NCI-H146 treated with DMSO at 0.1 percent for 48 hours (cell line): Measurements from ENCODE around the gene KRTAP1-4.
A peak's percentile ranks its signal among the peaks of the same experiment; 100 is the strongest.
"Not testable (repeated sequence)": the region's sequence is repeated elsewhere in the genome, so short reads cannot be mapped to it uniquely, and the experiment has no call there.

Source experiments
- DNase-seq: peaks from one replicate; lab custom pipeline; 2025; ENCODE audit not compliant: unreplicated experiment; lab: John Stamatoyannopoulos, UW

The KRTAP1-4 gene, protein sequence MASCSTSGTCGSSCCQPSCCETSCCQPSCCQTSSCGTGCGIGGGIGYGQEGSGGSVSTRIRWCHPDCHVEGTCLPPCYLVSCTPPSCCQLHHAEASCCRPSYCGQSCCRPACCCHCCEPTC

DNA sequence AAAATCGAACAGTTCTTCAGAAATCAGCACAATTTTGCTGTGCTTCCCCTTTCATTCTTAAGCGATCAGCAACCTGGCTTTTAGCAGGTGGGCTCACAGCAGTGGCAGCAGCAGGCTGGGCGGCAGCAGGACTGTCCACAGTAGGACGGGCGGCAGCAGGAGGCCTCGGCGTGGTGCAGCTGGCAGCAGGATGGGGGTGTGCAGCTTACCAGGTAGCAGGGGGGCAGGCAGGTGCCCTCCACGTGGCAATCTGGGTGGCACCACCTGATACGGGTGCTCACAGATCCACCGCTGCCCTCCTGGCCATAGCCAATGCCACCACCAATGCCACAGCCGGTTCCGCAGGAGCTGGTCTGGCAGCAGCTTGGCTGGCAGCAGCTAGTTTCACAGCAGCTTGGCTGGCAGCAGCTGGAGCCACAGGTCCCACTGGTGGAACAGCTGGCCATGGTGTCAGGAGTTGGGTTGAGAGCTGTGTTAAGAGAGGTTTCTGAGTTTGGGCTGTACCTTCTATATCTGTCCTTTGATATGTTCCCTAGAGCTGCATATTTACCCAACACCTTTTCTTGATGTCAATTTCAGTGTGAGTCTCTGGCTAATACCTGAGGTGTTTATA lies at the start of gene KRTAP1-4:
Gene KRTAP1-4 (minus strand): TSS at position 563 of the 613 bp plus-strand sequence. CDS start 117 bp downstream, at position 446.
- DNase-seq: peak; percentile 40

DNA sequence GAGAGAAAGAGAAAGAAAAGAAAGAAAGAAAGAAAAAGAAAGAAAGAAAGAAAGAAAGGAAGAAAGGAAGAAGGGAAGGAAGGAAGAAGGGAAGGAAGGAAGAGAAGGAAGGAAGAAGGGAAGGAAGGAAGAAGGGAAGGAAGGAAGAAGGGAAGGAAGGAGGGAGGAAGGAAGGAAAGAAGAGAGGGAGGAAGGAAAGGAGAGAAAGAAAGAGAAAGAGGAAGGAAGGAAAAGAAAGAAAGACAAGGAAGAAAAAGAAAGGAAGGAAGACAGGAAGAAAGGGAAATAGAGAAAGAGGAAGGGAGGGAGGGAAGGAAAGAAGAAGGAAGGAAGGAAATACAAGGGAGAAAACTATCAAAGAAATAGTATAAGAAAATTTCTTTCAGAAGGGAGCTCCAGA lies 46.8 kb upstream of the KRTAP1-4 start:
- no peak for DNase-seq

DNA sequence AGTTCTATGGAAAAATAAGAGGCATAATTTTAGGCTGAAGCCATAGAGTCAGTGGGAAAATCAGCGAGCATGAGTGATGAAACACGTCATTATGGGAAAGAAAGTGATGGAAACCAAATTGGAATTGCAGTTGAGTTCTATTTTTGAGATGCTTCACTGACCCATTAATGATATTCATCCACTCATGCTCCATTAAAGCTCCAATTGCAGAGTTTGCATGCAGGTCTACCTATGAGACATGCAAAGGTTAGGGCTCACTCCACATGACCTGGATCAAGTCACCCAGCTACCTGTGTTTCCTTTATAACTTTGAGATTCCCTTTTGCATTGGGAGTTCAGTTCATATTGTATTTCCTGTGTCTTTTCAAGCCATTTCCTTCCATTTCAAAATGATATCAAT lies 43.7 kb upstream of the KRTAP1-4 start:
- no peak for DNase-seq

DNA sequence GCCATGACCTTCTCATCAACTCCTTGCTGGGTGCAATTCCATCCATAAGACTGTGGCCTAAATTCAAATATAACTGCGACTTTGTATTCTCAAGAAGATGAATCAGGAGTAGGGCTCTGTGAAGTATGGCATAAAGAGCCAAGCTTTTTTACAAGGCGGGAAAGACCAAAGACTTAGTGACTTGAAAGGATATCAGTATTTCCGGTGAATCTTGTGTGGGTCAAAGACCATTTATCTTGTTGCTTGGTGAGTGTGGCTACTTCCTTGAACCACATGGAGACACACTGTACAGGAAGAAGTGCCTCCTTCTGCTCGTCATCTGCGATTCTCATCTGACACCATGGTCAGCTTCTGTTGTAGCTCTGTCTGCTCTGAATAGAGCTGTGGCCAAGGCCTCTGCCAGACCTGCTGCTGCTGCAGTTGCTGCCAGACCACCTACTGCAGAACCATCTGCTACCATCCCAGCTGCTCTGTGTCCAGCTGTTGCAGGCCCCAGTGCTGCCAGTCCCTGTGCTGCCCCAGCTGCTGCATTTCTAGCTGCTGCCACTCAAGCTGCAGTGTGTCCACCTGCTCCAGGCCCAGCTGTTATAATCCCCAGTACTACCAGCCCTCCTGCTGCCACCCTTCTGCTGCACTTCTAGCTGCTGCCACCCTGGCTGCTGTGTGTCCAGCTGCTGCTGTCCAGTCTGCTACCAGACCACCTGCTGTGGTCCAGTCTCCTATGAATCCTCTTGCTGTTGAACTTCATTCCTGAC lies 41.8 kb upstream of the KRTAP1-4 start:
- peak; percentile 33 for DNase-seq

DNA sequence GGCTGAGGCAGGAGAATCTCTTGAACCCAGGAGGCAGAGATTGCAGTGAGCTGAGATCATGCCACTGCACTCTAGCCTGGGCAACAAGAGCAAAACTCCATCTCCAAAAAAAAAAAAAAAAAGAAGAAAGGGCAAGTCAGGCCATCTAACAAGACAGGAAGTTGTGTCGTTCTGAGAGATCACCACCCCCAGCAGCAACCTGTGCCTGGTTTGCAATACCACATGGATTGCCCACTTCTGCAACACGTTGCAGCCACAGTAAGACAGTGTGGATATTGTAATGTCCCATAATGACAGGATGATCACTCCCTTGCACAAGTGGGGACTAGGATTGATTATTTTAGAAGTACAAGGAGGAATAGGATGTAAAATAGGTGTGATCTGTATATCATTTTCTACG lies 39.0 kb upstream of the KRTAP1-4 start:
- DNase-seq: no peak

DNA sequence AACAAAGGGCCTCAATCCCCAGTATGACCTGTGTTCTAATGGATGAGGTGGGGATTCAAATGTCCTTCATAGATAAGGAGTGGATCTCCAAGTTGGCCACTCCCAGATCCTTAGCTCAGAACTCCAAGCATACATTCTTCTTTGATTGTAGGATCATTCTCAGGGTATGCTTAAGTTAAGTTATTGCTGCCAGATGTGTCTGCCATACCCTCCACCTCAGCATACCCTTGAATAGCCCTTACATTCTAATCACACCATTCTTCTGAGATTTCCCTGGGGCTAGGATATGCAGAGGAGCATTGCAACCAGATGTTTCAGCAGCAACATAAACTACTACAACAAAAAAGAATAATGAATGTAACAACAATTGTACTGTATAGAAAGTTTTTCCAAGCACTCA lies 37.3 kb upstream of the KRTAP1-4 start:
- no peak for DNase-seq

DNA sequence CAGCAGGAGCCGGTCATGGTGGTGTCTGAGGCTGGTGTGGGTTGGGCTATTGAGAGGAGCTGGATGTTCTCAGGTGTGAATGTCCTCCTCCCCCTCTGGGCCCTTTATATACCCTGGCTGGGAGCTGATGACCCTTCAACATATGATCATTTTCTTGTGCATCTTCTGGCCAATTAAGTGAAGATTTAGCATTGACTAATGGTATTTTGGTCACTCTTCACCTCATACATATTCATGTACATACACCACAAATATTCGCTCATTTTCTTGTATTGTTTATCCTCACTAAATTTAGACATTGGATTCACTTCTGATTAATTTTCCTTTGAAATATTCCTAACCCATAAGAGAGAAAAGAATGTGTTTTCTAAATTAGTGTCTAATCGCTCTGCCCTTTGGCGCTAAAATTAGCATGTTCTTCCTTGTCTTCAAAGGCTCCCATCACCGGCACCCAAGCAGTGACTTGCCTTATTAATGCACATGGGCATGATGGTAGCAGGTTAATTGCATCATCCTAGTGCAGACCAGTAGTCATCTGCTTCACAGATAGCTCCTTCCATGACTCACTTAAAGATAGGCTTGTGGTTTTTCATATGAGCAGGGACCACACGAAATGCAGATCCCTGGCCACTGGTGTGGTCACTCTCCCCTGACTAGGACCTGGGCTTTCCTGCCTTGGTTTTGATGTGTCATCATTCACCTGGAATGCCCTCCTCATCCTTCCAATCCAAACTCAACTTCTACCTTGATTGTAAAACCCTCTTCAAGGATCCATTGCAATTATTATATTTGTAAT lies 36.0 kb upstream of the KRTAP1-4 start, which contains the start of gene KRTAP2-4:
Gene KRTAP2-4 (minus strand): TSS at position 51 of the 796 bp plus-strand sequence. CDS start 34 bp downstream, at position 17.
- DNase-seq: peak; percentile 15

DNA sequence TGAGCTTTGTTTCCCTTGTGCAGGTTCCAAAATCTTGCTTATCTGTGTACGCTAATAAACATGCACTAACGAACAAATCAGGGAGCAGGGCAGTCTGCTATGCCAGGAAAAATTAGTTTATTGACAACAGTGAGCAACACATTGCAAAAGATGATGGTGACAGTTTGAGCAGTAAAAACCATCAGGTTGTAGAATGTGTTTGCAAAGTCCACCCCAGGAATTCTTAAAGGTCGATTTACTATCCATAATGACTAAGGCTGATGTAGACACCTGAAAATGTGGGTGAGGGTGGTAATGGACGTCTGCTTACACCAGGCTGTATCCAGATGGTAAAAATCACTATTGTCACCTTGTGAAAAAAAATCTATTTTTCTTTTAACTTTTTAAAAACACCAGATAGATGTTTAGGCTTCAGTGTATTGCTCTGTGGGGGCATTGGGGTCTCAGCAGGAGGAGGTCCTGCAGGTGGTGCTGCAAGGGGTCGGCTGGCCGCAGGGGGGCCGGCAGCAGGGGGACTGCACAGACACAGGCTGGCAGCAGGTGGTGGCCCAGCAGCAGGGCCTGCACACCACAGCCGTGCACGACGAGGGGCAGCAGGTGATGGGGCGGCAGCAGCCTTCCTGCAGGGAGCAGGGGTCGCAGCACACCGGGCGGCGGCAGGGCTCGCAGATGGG lies 35.2 kb upstream of the KRTAP1-4 start:
- not testable (repeated sequence) for DNase-seq

DNA sequence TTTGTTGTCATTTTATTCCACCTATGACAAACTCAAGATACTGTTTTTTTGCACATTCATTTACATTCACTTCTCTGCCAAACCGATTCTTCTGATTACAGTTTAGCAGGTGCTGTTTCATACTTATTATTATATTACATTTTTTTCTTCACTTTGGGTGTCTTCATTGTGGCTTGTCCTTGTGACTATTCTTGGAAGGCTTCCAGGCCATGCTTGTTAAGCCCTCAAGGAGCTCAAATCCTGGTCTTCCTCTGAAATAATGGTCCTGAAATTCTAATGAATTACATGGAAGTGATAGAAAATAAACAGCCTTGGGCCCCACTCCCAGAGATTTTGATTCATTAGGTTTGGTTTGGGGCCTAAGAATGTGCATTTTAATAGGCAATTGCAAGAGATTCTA lies 34.3 kb upstream of the KRTAP1-4 start:
- DNase-seq: no peak

DNA sequence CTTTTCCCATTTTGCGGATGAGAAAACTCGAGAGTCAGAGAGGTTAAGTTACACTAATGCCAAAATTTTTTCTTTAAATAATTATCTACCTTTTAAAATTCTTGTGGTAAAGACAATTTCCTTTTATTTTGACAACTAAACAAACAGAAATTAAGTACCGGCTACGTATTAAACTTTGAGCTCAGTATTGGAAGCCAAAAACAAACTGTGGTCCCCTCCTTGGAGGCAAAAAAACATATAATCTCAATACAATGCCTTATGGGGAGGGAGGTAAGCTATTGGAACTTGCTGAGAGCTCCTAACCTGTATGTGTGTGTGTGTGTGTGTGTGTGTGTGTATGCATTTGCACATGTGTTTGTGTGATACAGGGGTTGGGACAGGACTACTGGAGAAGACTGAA lies 33.5 kb upstream of the KRTAP1-4 start:
- no peak for DNase-seq

DNA sequence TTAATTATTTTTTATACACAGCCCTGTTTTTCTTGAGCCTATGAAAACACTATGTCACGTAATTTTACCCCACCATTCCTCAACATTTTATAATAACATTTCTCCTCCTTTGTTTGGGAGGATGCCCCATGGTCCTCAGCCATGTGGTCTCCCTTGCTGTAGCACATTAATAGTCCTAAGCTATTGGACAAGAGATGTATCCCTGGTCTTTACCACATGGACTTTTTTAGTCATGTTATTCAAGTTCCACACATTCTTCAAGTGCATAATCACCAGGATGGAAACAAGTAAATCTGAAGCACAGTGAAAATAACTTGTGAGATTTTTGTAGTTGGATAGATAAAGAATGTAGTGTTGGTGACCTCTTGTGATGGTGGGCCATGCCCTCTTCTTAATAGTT lies 32.0 kb upstream of the KRTAP1-4 start:
- DNase-seq: no peak

DNA sequence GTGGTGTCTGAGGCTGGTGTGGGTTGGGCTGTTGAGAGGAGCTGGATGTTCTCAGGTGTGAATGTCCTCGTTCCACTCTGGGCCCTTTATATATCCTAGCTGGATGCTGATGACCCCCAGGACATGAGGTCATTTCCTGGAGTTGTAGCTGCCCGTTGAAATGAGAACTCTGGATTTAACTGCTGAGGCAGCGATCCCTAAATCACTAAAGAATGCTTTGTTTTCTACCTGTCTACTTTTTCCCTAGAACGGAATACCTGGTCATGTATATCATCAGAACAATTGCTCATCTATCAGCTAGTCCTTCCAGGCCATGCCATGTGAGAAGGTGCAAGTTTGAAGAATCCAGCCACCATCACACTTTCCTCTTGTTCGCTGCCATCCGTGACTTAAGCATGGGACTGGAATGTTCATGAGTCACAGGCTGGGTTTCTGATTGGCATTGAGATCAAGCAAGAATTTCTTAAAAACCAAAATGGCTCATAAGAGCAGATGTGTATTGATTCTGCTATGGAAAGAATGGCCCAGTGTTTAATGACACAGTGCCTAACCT lies 30.1 kb upstream of the KRTAP1-4 start, which contains the start of gene KRTAP2-3:
Gene KRTAP2-3 (minus strand): TSS at position 63 of the 553 bp plus-strand sequence. CDS start 64 bp downstream, outside the sequence.
- DNase-seq: peak; percentile 15

DNA sequence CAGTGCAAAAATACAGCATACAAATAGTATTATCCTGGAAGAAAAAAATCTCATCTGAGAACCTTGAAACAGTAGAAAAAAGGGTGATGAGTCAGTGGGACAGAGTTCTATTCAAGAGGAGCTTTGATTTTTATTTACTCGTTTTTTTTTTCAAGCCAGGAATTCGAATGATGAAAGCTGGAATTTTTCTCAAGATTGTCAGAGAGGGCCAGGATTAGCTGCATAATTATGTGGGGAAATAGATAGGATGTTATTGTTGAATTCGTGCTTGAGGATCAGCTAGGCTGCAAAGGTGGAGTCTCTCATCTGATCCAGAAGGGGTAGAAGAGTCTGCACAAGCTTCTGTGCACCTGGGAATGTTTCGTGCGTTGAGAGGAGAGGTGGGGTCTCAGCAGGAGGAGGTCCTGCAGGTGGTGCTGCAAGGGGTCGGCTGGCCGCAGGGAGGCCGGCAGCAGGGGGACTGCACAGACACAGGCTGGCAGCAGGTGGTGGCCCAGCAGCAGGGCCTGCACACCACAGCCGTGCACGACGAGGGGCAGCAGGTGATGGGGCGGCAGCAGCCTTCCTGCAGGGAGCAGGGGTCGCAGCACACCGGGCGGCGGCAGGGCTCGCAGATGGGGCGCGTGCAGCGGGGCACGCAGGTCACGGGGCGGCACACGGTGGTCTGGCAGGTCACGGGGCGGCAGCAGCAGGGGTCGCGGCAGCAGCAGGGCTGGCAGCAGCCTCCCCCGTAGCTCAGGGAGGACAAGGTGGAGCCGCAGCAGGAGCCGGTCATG lies 29.5 kb upstream of the KRTAP1-4 start:
- DNase-seq: peak; percentile 59

DNA sequence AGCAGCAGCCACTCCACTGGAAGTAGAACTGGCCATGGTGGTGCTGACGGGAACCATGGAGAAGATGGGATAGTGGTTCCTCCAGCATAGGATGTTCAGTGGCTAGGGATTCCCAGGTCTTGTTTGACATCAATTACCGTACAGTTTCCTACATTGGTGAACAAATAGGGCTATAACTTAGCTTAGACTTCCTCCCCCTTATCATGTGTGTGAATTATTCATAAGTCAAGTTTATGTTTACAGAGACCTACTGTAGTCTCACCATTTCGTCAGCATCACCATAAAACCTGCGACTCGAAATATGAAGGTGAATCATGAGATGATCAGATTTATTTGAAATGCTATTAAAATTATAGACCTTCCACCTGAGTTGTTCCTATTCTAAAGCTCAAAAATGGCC lies 28.7 kb upstream of the KRTAP1-4 start:
- no peak for DNase-seq

DNA sequence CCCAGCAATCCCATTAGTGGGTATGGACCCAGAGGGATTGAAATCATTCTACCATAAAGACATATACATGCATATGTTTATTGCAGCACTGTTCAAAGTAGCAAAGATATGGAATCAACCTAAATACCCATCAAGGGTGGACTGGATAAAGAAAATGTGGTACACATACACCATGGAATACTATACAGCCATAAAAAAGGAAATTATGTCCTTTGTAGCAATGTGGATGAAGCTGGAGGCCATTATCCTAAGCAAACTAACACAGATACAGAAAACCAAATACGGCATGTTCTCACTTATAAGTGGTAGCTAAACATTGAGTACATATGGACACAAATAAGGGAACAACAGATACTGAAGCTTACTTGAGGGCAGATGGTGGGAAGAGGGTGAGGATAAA lies 27.6 kb upstream of the KRTAP1-4 start:
- DNase-seq: no peak

DNA sequence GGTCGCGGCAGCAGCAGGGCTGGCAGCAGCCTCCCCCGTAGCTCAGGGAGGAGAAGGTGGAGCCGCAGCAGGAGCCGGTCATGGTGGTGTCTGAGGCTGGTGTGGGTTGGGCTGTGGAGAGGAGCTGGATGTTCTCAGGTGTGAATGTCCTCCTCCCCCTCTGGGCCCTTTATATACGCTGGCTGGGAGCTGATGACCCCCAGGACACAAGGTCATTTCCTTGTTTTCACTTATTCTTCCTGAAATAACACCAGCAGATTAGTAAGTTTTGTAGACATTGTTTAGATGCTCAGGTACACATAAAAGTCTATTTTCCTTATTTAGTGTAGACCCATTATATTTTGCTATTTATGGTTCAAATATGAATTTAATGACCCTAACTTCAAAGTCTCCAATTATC lies 25.1 kb upstream of the KRTAP1-4 start, which contains the start of gene KRTAP2-2:
Gene KRTAP2-2 (minus strand): TSS at position 101 of the 400 bp plus-strand sequence. CDS start 19 bp downstream, at position 82.
- DNase-seq: not testable (repeated sequence)

DNA sequence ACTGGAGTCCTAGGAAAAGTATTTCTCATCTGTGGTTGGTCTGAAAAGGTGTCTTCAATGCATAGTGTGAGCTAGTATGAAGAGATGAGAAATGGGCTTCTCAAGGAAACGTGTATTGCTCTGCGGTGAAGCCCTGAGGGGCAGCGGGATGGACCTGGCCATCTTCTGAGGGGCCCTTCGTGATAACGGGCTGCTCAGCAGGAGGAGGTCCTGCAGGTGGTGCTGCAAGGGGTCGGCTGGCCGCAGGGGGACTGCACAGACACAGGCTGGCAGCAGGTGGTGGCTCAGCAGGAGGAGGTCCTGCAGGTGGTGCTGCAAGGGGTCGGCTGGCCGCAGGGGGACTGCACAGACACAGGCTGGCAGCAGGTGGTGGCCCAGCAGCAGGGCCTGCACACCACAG lies 24.6 kb upstream of the KRTAP1-4 start:
- not testable (repeated sequence) for DNase-seq

DNA sequence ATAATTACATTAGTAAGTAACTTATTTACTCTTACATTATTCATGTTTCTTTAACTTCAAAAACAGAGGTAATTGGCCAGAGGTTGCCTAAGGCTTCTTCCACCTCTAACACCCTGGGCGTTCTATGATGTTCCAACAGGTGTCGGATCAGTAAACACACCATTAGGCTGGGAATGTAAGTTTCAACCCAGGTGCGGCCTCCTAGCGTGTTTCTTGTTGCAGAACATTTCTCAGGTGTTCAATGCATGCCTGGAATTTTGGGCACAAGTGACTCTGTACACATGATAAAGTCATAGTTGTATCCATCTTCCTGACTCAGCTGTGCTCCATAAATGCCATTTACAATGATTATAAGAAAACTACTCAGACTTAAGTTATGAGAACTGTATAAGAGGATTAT lies 24.0 kb upstream of the KRTAP1-4 start:
- no peak for DNase-seq

DNA sequence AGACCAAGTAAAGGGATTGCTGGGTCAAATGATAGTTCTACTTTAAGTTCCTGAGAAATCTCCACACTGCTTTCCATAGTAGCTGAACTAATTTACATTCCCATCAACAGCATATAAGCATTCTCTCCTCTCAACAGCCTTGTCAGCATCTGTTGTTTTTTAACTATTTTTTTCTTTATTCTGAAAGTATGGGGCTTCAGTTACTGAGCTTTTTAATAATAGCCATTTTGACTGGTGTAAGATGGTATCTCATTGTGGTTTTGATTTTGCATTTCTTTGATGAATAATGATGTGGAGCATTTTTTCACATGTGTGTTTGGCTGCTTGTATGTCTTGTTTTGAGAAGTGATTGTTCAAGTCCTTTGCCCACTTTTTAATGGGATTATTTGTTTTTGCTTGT lies 22.6 kb upstream of the KRTAP1-4 start:
- no peak for DNase-seq

DNA sequence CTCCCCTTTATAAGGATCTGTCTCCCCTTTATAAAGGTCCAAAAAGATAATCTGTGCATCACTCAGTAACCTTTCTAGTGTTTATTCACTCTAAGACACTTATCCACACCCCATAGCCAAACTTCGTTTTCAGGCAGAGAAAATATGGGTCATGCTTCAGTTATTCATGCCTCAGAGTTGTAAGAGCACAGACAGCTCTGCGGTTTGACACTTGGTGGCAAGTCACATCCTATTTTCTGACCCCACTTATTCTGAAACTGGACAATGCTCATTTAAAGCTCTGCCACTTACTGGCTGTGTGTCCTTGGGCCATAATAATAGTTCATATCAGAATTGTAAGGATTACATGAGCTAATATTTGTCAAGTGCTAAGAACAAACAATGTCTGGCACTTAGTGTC lies 19.1 kb upstream of the KRTAP1-4 start:
- DNase-seq: no peak
